HG03565 (cell line): Measurements from ENCODE around the gene TLE5.
"Not testable (repeated sequence)": the region's sequence is repeated elsewhere in the genome, so short reads cannot be mapped to it uniquely, and the experiment has no call there.

Experiments
- ATAC-seq: cut with Tn5 transposase; IDR thresholded peaks from one replicate; pipeline ENCODE4 v1.9.1; 2021; ENCODE audit warnings: mild to moderate bottlenecking, moderate library complexity; ENCODE audit not compliant: unreplicated experiment

The TLE5 gene

GRCh38 chr19:3061182-3062161 is 823 bp downstream of the TLE5 start:
- ATAC-seq, result no peak

GRCh38 chr19:3060857-3061181 is 1.5 kb downstream of the TLE5 start:
- ATAC-seq, result no peak

GRCh38 chr19:3059653-3060052 is 2.6 kb downstream of the TLE5 start:
- ATAC-seq, result no peak

- ATAC-seq, result no peak
These were observed 3.4 kb downstream of the TLE5 start for GRCh38 chr19:3058821-3059314.

GRCh38 chr19:3058009-3058820 is 4.1 kb downstream of the TLE5 start:
- no peak for ATAC-seq

- ATAC-seq, result no peak
These were observed 5.0 kb downstream of the TLE5 start for GRCh38 chr19:3057275-3057714.

- ATAC-seq, result no peak
These were observed 5.7 kb downstream of the TLE5 start for GRCh38 chr19:3056417-3057088.

- no peak for ATAC-seq
These were observed 6.4 kb downstream of the TLE5 start for GRCh38 chr19:3055741-3056416.

- no peak for ATAC-seq
These were observed 7.1 kb downstream of the TLE5 start for GRCh38 chr19:3054972-3055740.

GRCh38 chr19:3054265-3054971 is 7.9 kb downstream of the TLE5 start:
- no peak for ATAC-seq

- ATAC-seq, result no peak
These were observed 8.5 kb downstream of the TLE5 start for GRCh38 chr19:3053780-3054179.

GRCh38 chr19:3053218-3053621 is 9.1 kb downstream of the TLE5 start:
- ATAC-seq, result no peak

- not testable (repeated sequence) for ATAC-seq
These were observed 12.3 kb downstream of the TLE5 start for GRCh38 chr19:3050016-3050415.

GRCh38 chr19:3049089-3049488 is 13.2 kb downstream of the TLE5 start:
- ATAC-seq, result no peak

- ATAC-seq, result no peak
These were observed 14.1 kb downstream of the TLE5 start for GRCh38 chr19:3048190-3048533.

- ATAC-seq, result no peak
These were observed 14.7 kb downstream of the TLE5 start for GRCh38 chr19:3047496-3048189.

GRCh38 chr19:3046698-3047495 is 15.4 kb downstream of the TLE5 start:
- no peak for ATAC-seq
